GM06990 (cell line): ENCODE results near the gene DAP3.
"Not testable (repeated sequence)": the region's sequence is repeated elsewhere in the genome, so short reads cannot be mapped to it uniquely, and the experiment has no call there.

Experiments used
- DNase-seq: peaks from one replicate; pipeline ENCODE4 v3.0.0-alpha.2; 2011; ENCODE audit not compliant: insufficient read length; ENCODE audit errors: extremely low read depth
- H3K27me3 ChIP-seq: replicated peaks from 2 replicates; pipeline ENCODE4 v1.6.0; 2011; ENCODE audit warnings: low read length; ENCODE audit not compliant: control insufficient read depth, insufficient read depth
- H3K36me3 ChIP-seq: 2 replicates; pipeline ENCODE4 v1.5.1; 2011; ENCODE audit warnings: low read length; ENCODE audit not compliant: control insufficient read depth, insufficient read depth
- H3K4me3 ChIP-seq: replicated peaks from 2 replicates; pipeline ENCODE4 v1.5.1; 2011; ENCODE audit warnings: low read depth, mild to moderate bottlenecking, control low read depth, low read length
- CTCF ChIP-seq: IDR thresholded peaks from 2 replicates; pipeline ENCODE4 v1.5.1; 2011; ENCODE audit warnings: low read length, control low read depth, mild to moderate bottlenecking, inconsistent platforms; ENCODE audit not compliant: insufficient read depth, poor library complexity, severe bottlenecking

Gene DAP3

GRCh38 chr1:155703216-155703615 is 14.3 kb downstream of the DAP3 start:
- no peak for TF ChIP-seq CTCF
- no peaks in the 10 kb centered on the region for H3K36me3 ChIP-seq
- no peak overlapping the region for H3K4me3 ChIP-seq
- DNase-seq = no peak
- no peaks in the 10 kb centered on the region for H3K27me3 ChIP-seq

- not testable (repeated sequence) for H3K4me3 ChIP-seq, H3K36me3 ChIP-seq, H3K27me3 ChIP-seq, DNase-seq
These were observed 15.5 kb downstream of the DAP3 start for GRCh38 chr1:155704414-155704813.

DNA sequence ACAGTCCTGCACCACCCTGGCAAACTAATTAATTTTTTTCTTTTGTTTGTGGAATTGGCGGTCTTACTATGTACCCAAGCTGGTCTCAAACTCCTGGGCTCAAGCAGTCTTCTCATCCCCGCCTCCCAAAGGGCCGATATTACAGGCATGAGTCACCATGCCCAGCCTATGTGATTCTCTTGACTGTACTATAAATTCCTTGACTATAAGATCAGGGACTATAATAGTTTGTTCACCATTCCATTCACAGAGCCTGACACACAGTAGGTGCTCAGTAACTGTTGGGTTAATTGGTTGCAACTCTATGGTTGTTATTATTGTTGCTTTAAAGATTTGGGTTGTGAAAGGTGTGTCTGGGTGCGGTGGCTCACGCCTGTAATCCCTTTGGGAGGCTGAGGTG is 17.2 kb downstream of the DAP3 start:
- Histone ChIP-seq H3K27me3 (no peaks in the 10 kb centered on the region), H3K36me3 (peaks cover 1% of the 10 kb centered on the region; the same call in 1 of the 2 replicates), H3K4me3 (no peak overlapping the region)
- DNase-seq = no peak
- TF ChIP-seq CTCF = no peak

GRCh38 chr1:155709391-155709790 is 20.5 kb downstream of the DAP3 start:
- TF ChIP-seq CTCF = no peak
- no peak overlapping the region for H3K4me3 ChIP-seq
- DNase-seq = no peak
- H3K36me3 ChIP-seq = peaks cover 3% of the 10 kb centered on the region
- no peaks in the 10 kb centered on the region for H3K27me3 ChIP-seq

DNA sequence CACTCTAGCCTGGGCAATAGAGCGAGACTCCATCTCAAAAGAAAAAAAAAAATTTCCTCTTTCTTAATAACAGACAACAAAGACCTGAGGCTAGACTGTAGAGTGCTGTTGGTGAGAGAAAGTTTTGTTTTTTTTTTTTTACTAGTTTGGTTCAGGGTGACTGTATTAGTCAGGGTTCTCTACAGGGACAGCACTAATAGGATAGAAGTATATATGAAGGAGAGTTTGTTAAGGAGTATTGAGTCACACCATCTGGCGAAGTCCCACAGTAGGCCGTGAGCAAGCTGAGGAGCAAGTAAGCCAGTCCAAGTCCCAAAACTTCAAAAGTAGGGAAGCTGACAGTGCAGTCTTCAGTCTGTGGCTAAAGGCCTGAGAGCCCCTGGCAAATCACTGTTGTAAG is 22.6 kb downstream of the DAP3 start:
- not testable (repeated sequence) for H3K36me3 ChIP-seq, DNase-seq, H3K4me3 ChIP-seq, H3K27me3 ChIP-seq

DNA sequence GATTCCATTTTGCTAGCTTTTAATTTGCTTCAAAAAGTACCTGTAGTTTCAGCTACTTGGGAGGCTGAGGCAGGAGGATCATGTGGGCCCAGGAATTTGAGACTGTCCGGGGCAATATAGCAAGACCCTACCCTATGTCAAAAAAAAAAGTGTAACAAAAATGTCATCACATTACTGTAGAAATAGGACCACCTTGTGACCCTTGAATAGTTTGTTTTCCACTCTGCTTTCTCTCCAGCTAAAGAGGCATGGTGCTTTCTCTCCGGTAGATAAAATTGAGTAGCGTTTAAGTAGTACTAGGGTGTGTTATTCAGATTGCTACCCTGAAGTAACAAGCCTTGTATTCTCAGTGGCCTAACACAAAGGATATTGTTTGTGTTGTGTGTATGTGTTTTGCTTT is 23.7 kb downstream of the DAP3 start:
- H3K4me3 ChIP-seq, DNase-seq, H3K27me3 ChIP-seq, H3K36me3 ChIP-seq: not testable (repeated sequence)

- TF ChIP-seq CTCF = no peak
- no peak for DNase-seq
- Histone ChIP-seq H3K27me3 (no peaks in the 10 kb centered on the region), H3K4me3 (no peak overlapping the region), H3K36me3 (peaks cover 3% of the 10 kb centered on the region)
These were observed 24.2 kb downstream of the DAP3 start for GRCh38 chr1:155713075-155713474.

GRCh38 chr1:155715056-155715455 is 26.2 kb downstream of the DAP3 start:
- DNase-seq, H3K36me3 ChIP-seq, H3K4me3 ChIP-seq, H3K27me3 ChIP-seq: not testable (repeated sequence)
